Adrenal gland (tissue), 12 donors: ENCODE results near the gene IRF8. TPM values are rescaled to one million over a fixed set of nuclear protein-coding genes. Genes with fewer than 3 reads are reported as not detected.

Experiments
- DNase-seq, 7 donors: peaks; one replicate each; pipeline ENCODE4 v3.0.0-alpha.2; 2019 to 2020
- H3K27ac ChIP-seq, 5 donors: fragments of 200-600 bp; sonication (generic) in 4 of 5; 1 replicate in 3 of 5; 2 replicates in 2 of 5; pipeline versions ENCODE4 v1.5.1 to v1.8.0; 2016 to 2020; ENCODE audit warnings: mild to moderate bottlenecking in 1 of 5
- H3K27me3 ChIP-seq: fragments of 200-600 bp; 2 replicates; pipeline ENCODE4 v1.8.0; 2021
- H3K36me3 ChIP-seq, 2 donors: fragments of 200-600 bp; replicated peaks in 1 of 2; 1 replicate in 1 of 2; 2 replicates in 1 of 2; pipeline versions ENCODE4 v1.5.1 to v1.8.0; 2018 to 2022
- H3K4me1 ChIP-seq, 2 donors: fragments of 200-600 bp; replicated peaks in 1 of 2; 1 replicate in 1 of 2; 2 replicates in 1 of 2; pipeline versions ENCODE4 v1.5.1 to v1.8.0; 2018 to 2021
- H3K4me3 ChIP-seq, 4 donors: fragments of 200-600 bp; sonication (generic) in 3 of 4; one replicate each; pipeline ENCODE4 v1.5.1; 2016 to 2018
- H3K9me3 ChIP-seq, 3 donors: fragments of 200-600 bp; sonication (generic) in 1 of 3; replicated peaks in 1 of 3; 1 replicate in 2 of 3; 2 replicates in 1 of 3; pipeline versions ENCODE4 v1.5.1 to v1.8.0; 2016 to 2021
- CTCF ChIP-seq, 6 experiments: fragments of 450-650 bp in 4 of 6; fragments of 200-600 bp in 2 of 6; sonication (generic) in 1 of 6; IDR thresholded peaks; 1 replicate in 5 of 6; 2 replicates in 1 of 6; pipeline versions ENCODE4 v1.5.1 to v1.8.0; 2016 to 2021; ENCODE audit warnings: antibody characterized with exemption in 6 of 6, mild to moderate bottlenecking in 2 of 6, moderate library complexity in 1 of 6
- POLR2A ChIP-seq, 2 donors: fragments of 450-650 bp; IDR thresholded peaks; one replicate each; pipeline ENCODE4 v1.6.1; 2017; ENCODE audit warnings: antibody characterized with exemption in 2 of 2, mild to moderate bottlenecking in 2 of 2, moderate library complexity in 1 of 2
- WGBS, 4 donors: extraction: QIAGEN DNeasy Blood & Tissue Kit in 2 of 4; methylation state at CpG; one replicate each; pipeline versions ENCODE4 v1.1.5 to v1.1.7; 2013 to 2017; 5-methylcytosine and 5-hydroxymethylcytosine counted together
- intact Hi-C, 2 donors: fragments of 100-400 bp; cut with DNase I; formaldehyde crosslinking; loops; one replicate each; pipeline versions ENCODE4 v1.14.1 to v1.15.0; 2022 to 2023
- polyA plus RNA-seq, 3 donors: library from polyadenylated mRNA; stranded (reverse); fragments of 200-250 nt in 2 of 3; fragments of 350-450 nt in 1 of 3; fragmentation: Illumina TruSeq in 1 of 3; extraction: RNeasy Lipid Tissue Mini Kit (QIAGEN cat#74804) in 1 of 3; gene quantifications; one replicate each; pipeline ENCODE4 v1.2.3, GENCODE V29; 2013 to 2014
- total RNA-seq, 9 donors: library from RNA; depleted of rRNA in 4 of 9; stranded (reverse); fragments of >200 nt in 4 of 9; fragments of 120-200 nt in 1 of 9; fragmentation: NEBNext Ultra II Directional in 1 of 9; extraction: Animal tissue kit (Norgen Biotek cat#: 25700) in 1 of 9; gene quantifications; one replicate each; pipeline versions ENCODE4 v1.1.0 to v1.2.4, GENCODE V29; 2013 to 2023
- donor health status: healthy with polysubstance abuse.
- donor health status: Bipolar disorder and iron deficiency.
- donor health status: DM: yes; HTN: yes; CAD: no.
- donor health status: DM: no; HTN: no; CAD: no.
- donor health status: DM: no; HTN: no; CAD: no.
- donor health status: DM: yes; HTN: yes; CAD: no.

IRF8 gene
- total and polyA plus RNA-seq, 12 donors, result 3.4 to 40.1 (median 16.3) TPM

DNA sequence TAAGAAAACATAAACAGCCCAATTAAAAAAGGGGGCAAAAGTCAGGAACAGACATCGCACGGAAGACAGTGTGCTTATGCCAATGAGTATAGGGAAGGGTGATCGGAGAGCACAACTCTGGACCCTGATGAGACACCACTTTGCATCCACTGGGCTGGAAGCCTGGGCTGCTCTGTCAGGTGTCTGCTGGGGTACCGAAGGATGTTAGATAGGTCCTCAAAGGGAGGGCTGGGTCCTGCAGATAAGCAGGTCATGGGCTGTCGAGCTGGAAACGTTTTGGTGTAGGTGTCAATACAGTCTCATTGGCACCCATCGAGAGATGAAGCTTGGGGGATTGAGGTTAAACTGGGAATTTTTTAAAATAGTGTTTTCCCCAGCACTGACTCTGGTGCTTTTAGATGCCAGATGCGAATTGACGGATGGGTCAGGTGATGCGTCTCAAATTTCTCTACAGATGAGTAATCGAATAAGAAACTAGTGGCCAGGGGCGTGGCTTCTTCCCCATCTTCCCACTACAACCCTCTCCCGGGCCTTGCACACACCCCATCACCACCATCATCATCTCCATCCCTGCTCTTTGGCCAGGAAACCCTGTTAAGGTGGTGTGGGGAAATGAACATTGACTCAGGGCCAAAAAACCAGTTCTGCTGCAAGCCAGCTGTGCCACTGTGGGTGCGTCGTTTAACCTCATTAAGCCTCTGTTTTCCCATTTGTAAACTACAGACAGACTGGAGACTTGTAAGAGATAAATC lies 47.8 kb upstream of the IRF8 start:
- no peak overlapping the region for H3K4me3 ChIP-seq
- 64 to 77% (median 67%) methylated on average over 15 of the region's 15 CpGs for WGBS, 4 donors
- no peak overlapping the region for H3K27ac ChIP-seq
- TF ChIP-seq CTCF (IDR thresholded peaks at IDR 0.05) (no peak), POLR2A (IDR thresholded peaks at IDR 0.05) (no peak)
- no peaks in the 10 kb centered on the region for H3K27me3 ChIP-seq
- H3K36me3 ChIP-seq, result no peaks in the 10 kb centered on the region
- H3K9me3 ChIP-seq, result no peaks in the 10 kb centered on the region
- no peaks in the 10 kb centered on the region for H3K4me1 ChIP-seq
- DNase-seq, result peak in 1 of 7 donors; percentile 33
- intact Hi-C loops, result no loop called here

DNA sequence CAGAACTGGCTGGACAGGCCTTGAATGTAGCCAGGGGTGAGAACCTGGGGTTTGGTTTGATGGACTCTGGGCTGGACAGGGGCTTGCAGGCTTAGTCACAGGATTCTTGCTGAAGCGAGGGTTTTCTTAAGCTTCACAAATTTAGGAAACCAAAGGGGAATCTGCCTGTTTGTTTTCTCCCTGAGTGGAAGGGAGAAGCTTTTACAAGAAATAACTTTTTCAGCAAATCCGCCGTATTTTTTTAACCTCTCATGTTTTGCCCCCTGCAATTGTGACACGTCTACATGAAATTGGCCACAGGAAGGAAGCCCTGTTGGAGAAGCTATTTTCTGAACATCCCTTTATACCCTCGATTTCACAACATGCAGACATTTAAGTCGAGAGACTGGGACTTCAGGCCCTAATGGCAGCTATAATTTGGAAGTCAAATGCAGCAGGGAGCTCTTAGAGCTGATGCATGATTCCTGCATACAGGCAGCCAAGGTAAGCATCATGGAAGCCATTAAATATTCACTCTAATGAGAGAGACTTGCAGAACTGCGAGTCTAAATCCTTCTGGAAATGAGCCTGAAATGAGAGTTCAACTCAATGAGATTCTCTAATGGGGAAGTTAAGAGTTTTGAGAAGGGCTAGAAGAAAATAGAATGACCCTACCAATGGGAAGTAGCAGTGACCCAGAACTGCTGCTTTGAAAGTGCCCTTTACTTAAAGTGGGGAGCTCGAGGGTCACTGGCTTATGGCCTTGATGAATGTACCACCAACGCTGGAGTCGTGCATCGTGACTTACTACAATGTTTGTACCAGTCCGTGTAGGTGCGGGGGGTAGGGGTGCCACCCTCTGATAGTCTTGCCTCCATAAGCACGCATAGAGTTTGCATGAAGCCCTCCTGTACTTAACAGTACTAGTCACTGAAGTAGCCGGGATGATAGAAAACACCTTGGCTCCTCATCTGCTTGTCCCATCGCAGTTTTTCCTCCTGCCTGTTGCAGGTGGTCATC lies 45.1 kb upstream of the IRF8 start:
- Histone ChIP-seq H3K36me3 (no peaks in the 10 kb centered on the region), H3K4me1 (no peaks in the 10 kb centered on the region), H3K4me3 (no peak overlapping the region), H3K27me3 (no peaks in the 10 kb centered on the region), H3K9me3 (no peaks in the 10 kb centered on the region), H3K27ac (peak overlapping the region in 2 of 5 donors; percentile 40 to 46)
- WGBS, 4 donors, result 56 to 69% (median 66%) methylated on average over 14 to 16 of the region's 16 CpGs
- intact Hi-C loops, result no loop called here
- peak in 2 of 7 donors; percentile 7 to 45 for DNase-seq
- no peak for TF ChIP-seq CTCF (IDR thresholded peaks at IDR 0.05)
- TF ChIP-seq POLR2A (IDR thresholded peaks at IDR 0.05), result no peak

DNA sequence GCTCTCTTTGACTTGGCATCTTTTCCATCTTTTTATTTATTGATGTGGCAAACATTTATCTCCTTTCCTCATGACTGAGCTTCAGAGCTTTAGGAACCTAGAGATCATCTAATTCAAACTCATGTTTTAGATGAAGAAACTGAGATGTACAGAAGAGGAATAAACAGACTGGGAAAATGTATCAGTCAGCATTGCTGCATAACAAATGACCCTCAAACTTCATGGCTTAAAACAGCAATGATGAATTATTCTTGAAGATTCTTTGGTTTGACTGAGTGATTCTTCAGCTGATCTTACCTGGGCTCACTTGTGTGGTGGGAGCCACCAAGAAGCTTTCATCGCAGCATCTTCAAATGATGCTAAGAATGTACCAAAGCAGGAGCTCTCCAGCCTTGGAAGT lies 44.0 kb upstream of the IRF8 start:
- H3K4me1 ChIP-seq, result no peaks in the 10 kb centered on the region
- no peaks in the 10 kb centered on the region for H3K9me3 ChIP-seq
- DNase-seq, result no peak
- TF ChIP-seq POLR2A (IDR thresholded peaks at IDR 0.05) (no peak), CTCF (IDR thresholded peaks at IDR 0.05) (no peak)
- no peak overlapping the region for H3K4me3 ChIP-seq
- WGBS, 4 donors, result 86 to 100% (median 97%) methylated on average over 1 of the region's 1 CpG
- no peak overlapping the region for H3K27ac ChIP-seq
- no peaks in the 10 kb centered on the region for H3K36me3 ChIP-seq
- no peaks in the 10 kb centered on the region for H3K27me3 ChIP-seq
- intact Hi-C loops, result no loop called here

GRCh38 chr16:85856079-85856478 lies 42.9 kb upstream of the IRF8 start:
- H3K4me3 ChIP-seq, result no peak overlapping the region
- H3K27ac ChIP-seq, result no peak overlapping the region
- intact Hi-C loops, result no loop called here
- no peaks in the 10 kb centered on the region for H3K27me3 ChIP-seq
- peak in 2 of 7 donors; percentile 5 to 11 for DNase-seq
- H3K36me3 ChIP-seq, result no peaks in the 10 kb centered on the region
- TF ChIP-seq POLR2A (IDR thresholded peaks at IDR 0.05) (no peak), CTCF (IDR thresholded peaks at IDR 0.05) (no peak)
- H3K4me1 ChIP-seq, result no peaks in the 10 kb centered on the region
- 54 to 73% (median 55%) methylated on average over 6 of the region's 6 CpGs for WGBS, 4 donors
- no peaks in the 10 kb centered on the region for H3K9me3 ChIP-seq
